ENCODE measurements around the gene PTPRN2.

PTPRN2 gene

GRCh38 chr7:157766098-157766497, 821.5 kb downstream of the PTPRN2 start:
- DNase-seq, result no peak

- DNase-seq, result no peak
Observed at GRCh38 chr7:157764946-157765537, 822.6 kb downstream of the PTPRN2 start.

- DNase-seq, result no peak
Observed at GRCh38 chr7:157764193-157764592, 823.4 kb downstream of the PTPRN2 start.

- no peak for DNase-seq
Observed at GRCh38 chr7:157763279-157764000, 824.2 kb downstream of the PTPRN2 start.

- no peak for DNase-seq
Observed at GRCh38 chr7:157762824-157763223, 824.8 kb downstream of the PTPRN2 start.

GRCh38 chr7:157760004-157760730, 827.5 kb downstream of the PTPRN2 start:
- DNase-seq, result no peak

- DNase-seq, result no peak
Observed at GRCh38 chr7:157759246-157759805, 828.3 kb downstream of the PTPRN2 start.

GRCh38 chr7:157758468-157759245, 829.0 kb downstream of the PTPRN2 start:
- DNase-seq, result no peak

GRCh38 chr7:157757776-157758467, 829.7 kb downstream of the PTPRN2 start:
- no peak for DNase-seq

GRCh38 chr7:157757211-157757610, 830.4 kb downstream of the PTPRN2 start:
- no peak for DNase-seq

- DNase-seq, result no peak
Observed at GRCh38 chr7:157755741-157756140, 831.9 kb downstream of the PTPRN2 start.

- no peak for DNase-seq
Observed at GRCh38 chr7:157754416-157754790, 833.2 kb downstream of the PTPRN2 start.

GRCh38 chr7:157753713-157754415, 833.8 kb downstream of the PTPRN2 start:
- no peak for DNase-seq

- no peak for DNase-seq
Observed at GRCh38 chr7:157752832-157753291, 834.8 kb downstream of the PTPRN2 start.

GRCh38 chr7:157751951-157752673, 835.5 kb downstream of the PTPRN2 start:
- no peak for DNase-seq

- no peak for DNase-seq
Observed at GRCh38 chr7:157751406-157751805, 836.2 kb downstream of the PTPRN2 start.

GRCh38 chr7:157750291-157750690, 837.3 kb downstream of the PTPRN2 start:
- DNase-seq, result no peak

GRCh38 chr7:157745721-157746709, 841.6 kb downstream of the PTPRN2 start:
- DNase-seq, result no peak

GRCh38 chr7:157744786-157745601, 842.6 kb downstream of the PTPRN2 start:
- DNase-seq, result no peak
